OCI-LY3 (cell line): Measurements from ENCODE around the gene ALDH5A1.
"Not testable (repeated sequence)": the region's sequence is repeated elsewhere in the genome, so short reads cannot be mapped to it uniquely, and the experiment has no call there.

ENCODE experiments used
- H2AFZ ChIP-seq: fragments of 200-600, 300-600 bp; shearing (Covaris generic); 2 replicates; pipeline ENCODE4 v1.6.0; 2014; ENCODE audit warnings: antibody characterized with exemption, low read depth, low read length
- H3K27ac ChIP-seq: fragments of 200-600, 300-600 bp; sonication (generic); 2 replicates; pipeline ENCODE4 v1.5.1; 2014; ENCODE audit warnings: mild to moderate bottlenecking, low read length, moderate library complexity, mixed read lengths
- H3K27me3 ChIP-seq: fragments of 200-600, 300-600 bp; sonication (generic); 2 replicates; pipeline ENCODE4 v1.6.1; 2014; ENCODE audit warnings: low read depth, low read length, mixed read lengths
- H3K36me3 ChIP-seq: fragments of 200-600, 300-600 bp; sonication (generic); replicated peaks from 2 replicates; pipeline ENCODE3; 2014; ENCODE audit warnings: low read depth, low read length, mixed read lengths
- H3K4me1 ChIP-seq: fragments of 300-600, 200-600 bp; sonication (generic); 2 replicates; pipeline ENCODE4 v1.6.1; 2014; ENCODE audit warnings: low read length, mixed read lengths
- H3K4me2 ChIP-seq: fragments of 200-600, 300-600 bp; sonication (generic); 2 replicates; pipeline ENCODE4 v1.6.1; 2014; ENCODE audit warnings: low read length, mixed read lengths
- H3K4me3 ChIP-seq: fragments of 300-600, 200-600 bp; sonication (generic); 2 replicates; pipeline ENCODE4 v1.5.1; 2014; ENCODE audit warnings: antibody characterized with exemption, mild to moderate bottlenecking, low read length, moderate library complexity
- H3K79me2 ChIP-seq: fragments of 300-600, 200-600 bp; shearing (Covaris generic); 2 replicates; pipeline ENCODE4 v1.6.1; 2014; ENCODE audit warnings: mild to moderate bottlenecking, low read length, mixed read lengths
- H3K9ac ChIP-seq: fragments of 300-600, 200-600 bp; shearing (Covaris generic); 2 replicates; pipeline ENCODE4 v1.6.0; 2014; ENCODE audit warnings: mild to moderate bottlenecking, low read length, moderate library complexity
- H3K9me3 ChIP-seq: fragments of 200-600, 300-600 bp; shearing (Covaris generic); 2 replicates; pipeline ENCODE4 v1.6.1; 2014; ENCODE audit warnings: low read length, mixed read lengths; ENCODE audit not compliant: insufficient read depth
- H4K20me1 ChIP-seq: fragments of 200-600, 300-600 bp; sonication (generic); 2 replicates; pipeline ENCODE4 v1.6.1; 2016; ENCODE audit warnings: low read length, mixed read lengths; ENCODE audit not compliant: insufficient read depth
- EZH2phosphoT487 ChIP-seq: fragments of 200-600 bp; shearing (Covaris generic); IDR thresholded peaks from 2 replicates; pipeline ENCODE4 v1.6.1; 2018; ENCODE audit warnings: antibody characterized with exemption, mixed run types, low read depth
- TF ChIP-seq, protein P1 (sequence below): fragments of 200-600, 300-600 bp; sonication (generic); IDR thresholded peaks from 2 replicates; pipeline ENCODE4 v1.5.1; 2014; ENCODE audit warnings: antibody characterized with exemption, low read length, low read depth

Gene ALDH5A1

GRCh38 chr6:24504649-24505586, 10.1 kb downstream of the ALDH5A1 start:
- Histone ChIP-seq H3K4me1 (no peaks in the 10 kb centered on the region), H3K27ac (no peak overlapping the region), H3K4me2 (no peak overlapping the region), H2AFZ (no peak overlapping the region), H3K27me3 (no peaks in the 10 kb centered on the region), H3K79me2 (no peaks in the 10 kb centered on the region), H3K4me3 (no peak overlapping the region), H4K20me1 (no peaks in the 10 kb centered on the region), H3K9me3 (no peaks in the 10 kb centered on the region), H3K36me3 (no peaks in the 10 kb centered on the region), H3K9ac (no peak overlapping the region)
- no peak for TF ChIP-seq EZH2phosphoT487
- TF ChIP-seq, protein P1, sequence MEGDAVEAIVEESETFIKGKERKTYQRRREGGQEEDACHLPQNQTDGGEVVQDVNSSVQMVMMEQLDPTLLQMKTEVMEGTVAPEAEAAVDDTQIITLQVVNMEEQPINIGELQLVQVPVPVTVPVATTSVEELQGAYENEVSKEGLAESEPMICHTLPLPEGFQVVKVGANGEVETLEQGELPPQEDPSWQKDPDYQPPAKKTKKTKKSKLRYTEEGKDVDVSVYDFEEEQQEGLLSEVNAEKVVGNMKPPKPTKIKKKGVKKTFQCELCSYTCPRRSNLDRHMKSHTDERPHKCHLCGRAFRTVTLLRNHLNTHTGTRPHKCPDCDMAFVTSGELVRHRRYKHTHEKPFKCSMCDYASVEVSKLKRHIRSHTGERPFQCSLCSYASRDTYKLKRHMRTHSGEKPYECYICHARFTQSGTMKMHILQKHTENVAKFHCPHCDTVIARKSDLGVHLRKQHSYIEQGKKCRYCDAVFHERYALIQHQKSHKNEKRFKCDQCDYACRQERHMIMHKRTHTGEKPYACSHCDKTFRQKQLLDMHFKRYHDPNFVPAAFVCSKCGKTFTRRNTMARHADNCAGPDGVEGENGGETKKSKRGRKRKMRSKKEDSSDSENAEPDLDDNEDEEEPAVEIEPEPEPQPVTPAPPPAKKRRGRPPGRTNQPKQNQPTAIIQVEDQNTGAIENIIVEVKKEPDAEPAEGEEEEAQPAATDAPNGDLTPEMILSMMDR: no peak

GRCh38 chr6:24506814-24507520, 12.2 kb downstream of the ALDH5A1 start:
- Histone ChIP-seq H3K79me2 (no peaks in the 10 kb centered on the region), H3K27me3 (no peaks in the 10 kb centered on the region), H3K4me2 (no peak overlapping the region), H3K36me3 (no peaks in the 10 kb centered on the region), H3K9ac (no peak overlapping the region), H4K20me1 (no peaks in the 10 kb centered on the region), H3K4me3 (no peak overlapping the region), H3K27ac (no peak overlapping the region), H3K4me1 (no peaks in the 10 kb centered on the region), H2AFZ (no peak overlapping the region), H3K9me3 (no peaks in the 10 kb centered on the region)
- TF ChIP-seq EZH2phosphoT487: no peak
- TF ChIP-seq, protein P1: no peak

DNA sequence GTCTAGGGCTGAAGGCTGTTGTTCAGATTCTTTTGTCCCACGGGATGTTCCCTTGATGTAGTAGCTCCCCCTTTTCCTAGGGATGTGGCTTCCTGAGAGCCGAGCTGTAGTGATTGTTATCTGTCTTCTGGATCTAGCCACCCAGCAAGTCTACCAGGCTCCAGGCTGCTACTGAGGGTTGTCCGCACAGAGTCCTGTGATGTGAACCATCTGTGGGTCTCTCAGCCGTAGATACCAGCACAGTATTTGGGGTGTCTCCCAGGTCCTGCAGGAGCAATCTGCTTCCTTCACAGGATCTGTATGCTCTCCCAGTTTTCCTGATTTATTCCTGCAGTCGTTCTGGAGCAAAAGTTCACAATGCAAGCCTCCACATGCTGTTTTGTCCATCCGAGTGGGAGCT, 17.2 kb downstream of the ALDH5A1 start:
- H4K20me1 ChIP-seq, H3K9ac ChIP-seq, H2AFZ ChIP-seq, H3K4me2 ChIP-seq, H3K27me3 ChIP-seq, H3K27ac ChIP-seq, H3K4me3 ChIP-seq, H3K36me3 ChIP-seq, H3K4me1 ChIP-seq, H3K79me2 ChIP-seq, H3K9me3 ChIP-seq: not testable (repeated sequence)

- H3K4me3 ChIP-seq: no peak overlapping the region
- no peaks in the 10 kb centered on the region for H3K27me3 ChIP-seq
- H4K20me1 ChIP-seq: no peaks in the 10 kb centered on the region
- no peak overlapping the region for H3K27ac ChIP-seq
- H2AFZ ChIP-seq: no peak overlapping the region
- no peak overlapping the region for H3K4me2 ChIP-seq
- no peak overlapping the region for H3K9ac ChIP-seq
- no peaks in the 10 kb centered on the region for H3K79me2 ChIP-seq
- no peaks in the 10 kb centered on the region for H3K9me3 ChIP-seq
- H3K4me1 ChIP-seq: peaks cover 13% of the 10 kb centered on the region
- no peaks in the 10 kb centered on the region for H3K36me3 ChIP-seq
- no peak for TF ChIP-seq EZH2phosphoT487
- TF ChIP-seq, protein P1: no peak
Observed at GRCh38 chr6:24513602-24514001, 18.8 kb downstream of the ALDH5A1 start.
